HG03558 (cell line): ENCODE data around the gene LUM.

Source experiments
- ATAC-seq: cut with Tn5 transposase; IDR thresholded peaks from one replicate; pipeline ENCODE4 v1.9.1; 2021; ENCODE audit warnings: moderate number of reproducible peaks; ENCODE audit not compliant: unreplicated experiment; ENCODE audit errors: extremely low read depth

LUM gene

GRCh38 chr12:91078501-91078900 is 32.8 kb downstream of the LUM start:
- no peak for ATAC-seq

DNA sequence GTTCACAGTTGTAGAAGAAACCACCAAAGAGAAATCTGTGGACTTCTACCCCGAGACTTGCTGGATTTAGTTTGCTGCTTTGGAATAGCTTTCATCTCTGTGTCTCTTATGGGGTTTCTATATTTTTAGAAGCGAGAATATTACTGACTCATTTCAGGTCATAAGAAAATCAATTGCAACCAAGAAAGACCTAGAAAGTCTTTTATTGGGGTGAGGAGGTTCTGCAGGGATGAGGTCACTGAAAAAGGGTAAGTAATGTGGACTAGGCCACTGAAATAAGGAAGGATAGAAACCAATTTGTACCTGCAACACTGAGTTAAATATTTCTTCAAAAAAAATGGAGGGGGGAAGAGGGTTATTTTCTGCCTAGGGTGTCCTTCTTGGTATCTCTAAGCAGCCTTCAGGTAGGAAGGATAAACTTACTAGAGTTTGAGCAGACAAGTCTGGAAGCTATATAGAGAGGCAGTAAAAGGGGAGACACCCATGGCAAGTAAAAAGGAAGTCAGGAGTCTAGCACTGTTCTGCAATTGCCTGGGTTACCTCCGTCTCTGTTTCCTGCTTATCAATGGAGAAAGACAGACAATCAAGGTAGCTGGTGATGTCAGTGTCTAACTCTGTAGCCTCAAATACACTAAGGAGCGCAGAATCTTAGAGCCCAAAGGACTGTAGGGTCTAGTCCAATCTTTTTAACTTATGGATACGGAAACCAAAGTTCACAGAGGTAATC is 33.9 kb downstream of the LUM start:
- no peak for ATAC-seq

GRCh38 chr12:91074851-91075250 is 36.4 kb downstream of the LUM start:
- ATAC-seq: no peak

DNA sequence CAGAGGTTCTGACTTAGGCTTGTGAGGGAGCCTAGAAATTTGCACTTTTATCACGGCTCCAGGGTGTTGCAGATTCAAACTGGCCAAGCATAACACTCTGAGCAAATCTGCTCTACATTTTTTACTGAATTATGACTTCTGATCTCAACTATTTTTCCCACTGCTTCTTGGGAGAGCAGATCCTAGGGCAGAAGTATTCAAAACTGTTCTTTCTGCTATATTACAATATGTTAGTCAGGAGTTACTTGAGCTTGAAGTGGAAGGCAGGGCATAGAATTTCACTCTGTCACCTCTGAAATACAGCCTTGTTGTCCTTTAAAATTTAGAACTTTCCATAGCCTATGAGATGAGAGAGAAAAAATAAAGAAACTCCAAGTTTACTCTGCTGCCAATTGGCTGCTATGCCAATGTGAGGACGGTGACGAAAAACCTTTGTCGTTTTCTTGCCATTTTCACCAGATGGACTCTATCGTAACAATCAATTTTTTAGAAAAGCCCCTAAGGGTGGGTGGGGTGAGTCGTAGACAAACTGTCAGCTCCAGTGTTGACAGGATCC is 37.1 kb downstream of the LUM start:
- no peak for ATAC-seq

GRCh38 chr12:91073426-91073825 is 37.9 kb downstream of the LUM start:
- no peak for ATAC-seq

DNA sequence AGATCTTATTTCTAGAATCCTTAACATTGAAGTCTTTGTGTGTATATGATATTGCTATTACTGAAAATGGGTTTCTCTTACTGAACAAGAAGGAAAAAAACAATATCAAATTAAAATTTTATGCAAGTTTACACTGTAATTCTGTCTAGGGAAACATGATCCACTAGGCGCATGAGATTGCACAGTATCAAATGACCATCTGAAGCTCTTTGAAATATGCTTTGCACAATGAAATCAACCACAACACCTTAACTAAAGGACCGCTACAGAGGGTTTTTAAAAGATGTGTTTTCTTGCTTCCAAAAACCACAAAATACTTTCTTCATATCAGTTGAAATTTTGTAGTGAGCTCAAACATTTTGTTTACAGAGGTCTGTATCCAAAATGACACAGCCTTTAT is 38.4 kb downstream of the LUM start:
- ATAC-seq: no peak

DNA sequence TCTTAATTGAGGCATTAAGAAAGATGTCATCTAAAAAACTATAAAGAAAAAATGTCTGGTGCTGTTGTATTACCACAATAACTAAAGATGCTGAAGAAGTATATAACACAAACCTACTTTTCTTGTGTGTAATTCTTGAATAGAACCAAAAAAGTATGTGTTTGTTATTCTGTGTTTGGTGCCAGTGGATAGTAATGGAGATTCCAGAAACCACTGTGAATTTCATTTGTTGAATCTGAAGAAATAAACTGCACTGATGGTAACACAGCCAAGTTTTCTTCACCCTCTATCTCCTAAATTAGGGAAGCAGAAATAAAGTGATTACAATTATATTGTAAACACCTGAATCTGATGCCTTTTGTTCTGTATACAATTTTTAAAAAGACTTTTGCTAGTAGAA is 40.4 kb downstream of the LUM start:
- ATAC-seq: no peak

- no peak for ATAC-seq
Observed at GRCh38 chr12:91065396-91065795, 45.9 kb downstream of the LUM start.

GRCh38 chr12:91064640-91065039 is 46.7 kb downstream of the LUM start:
- no peak for ATAC-seq

GRCh38 chr12:91061091-91061490 is 50.2 kb downstream of the LUM start:
- no peak for ATAC-seq

- ATAC-seq: no peak
Observed at GRCh38 chr12:91059211-91059610, 52.1 kb downstream of the LUM start.

GRCh38 chr12:91058786-91059185 is 52.5 kb downstream of the LUM start:
- no peak for ATAC-seq

DNA sequence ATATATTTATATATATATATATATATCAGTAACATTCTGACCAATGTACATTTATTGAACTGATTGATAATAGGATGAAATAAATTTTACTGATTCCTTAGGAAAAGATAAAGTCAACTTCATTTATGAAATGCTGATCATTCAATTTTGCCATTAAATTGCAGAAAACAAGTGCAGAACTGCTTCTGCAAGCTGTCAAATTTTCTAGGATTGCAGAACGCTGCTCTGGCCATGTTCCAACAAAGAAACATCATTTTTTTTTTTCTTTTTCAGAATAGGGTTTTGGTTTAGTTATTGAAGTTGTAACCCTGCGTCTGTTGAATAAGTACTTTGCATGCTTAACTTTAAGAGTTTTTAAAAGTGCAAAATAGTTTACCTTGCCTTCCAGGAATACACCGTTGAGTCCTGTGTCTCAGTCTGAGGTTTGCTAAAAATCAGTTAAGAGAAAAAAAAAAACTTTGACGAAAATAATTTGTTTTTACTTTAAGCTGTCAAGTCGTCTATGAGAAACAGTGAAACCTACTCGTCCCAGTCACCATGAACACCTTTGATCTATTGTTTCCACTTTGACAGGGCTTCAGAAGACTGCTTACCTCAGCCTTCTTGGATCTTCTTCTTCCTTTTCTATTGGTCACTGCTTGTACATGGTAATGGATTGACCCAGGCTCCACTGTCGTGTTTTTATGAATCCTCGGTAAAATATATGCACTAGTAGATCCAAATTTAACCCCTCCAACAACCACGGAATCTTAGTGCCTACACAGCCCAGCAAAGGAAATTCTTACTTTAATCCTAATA is 53.7 kb downstream of the LUM start, which contains the start of gene KERA:
KERA (minus strand) TSS at position 657 of the 798 bp plus-strand sequence. CDS start 1,743 bp downstream, outside the sequence.
- no peak for ATAC-seq

DNA sequence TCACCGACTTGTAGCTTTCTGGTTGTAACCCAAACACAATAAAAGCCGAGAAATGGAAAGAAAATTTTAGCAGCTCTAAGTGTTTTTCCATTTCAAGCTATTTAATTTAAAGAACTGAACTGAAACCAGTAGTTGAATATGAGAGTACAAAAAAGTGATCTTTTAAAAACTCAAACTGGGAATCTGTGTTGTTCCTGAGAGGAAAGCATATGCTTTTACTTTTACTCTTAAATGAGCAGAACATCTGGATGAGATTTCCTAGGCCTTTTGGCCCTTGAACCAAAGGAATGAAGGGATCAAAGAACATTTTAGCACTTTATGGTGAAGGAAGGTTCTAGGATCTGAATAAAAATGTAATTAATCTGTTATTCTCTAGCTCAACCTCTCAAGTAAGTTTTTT is 54.8 kb downstream of the LUM start:
- ATAC-seq: no peak

- ATAC-seq: no peak
Observed at GRCh38 chr12:91055976-91056375, 55.3 kb downstream of the LUM start.

DNA sequence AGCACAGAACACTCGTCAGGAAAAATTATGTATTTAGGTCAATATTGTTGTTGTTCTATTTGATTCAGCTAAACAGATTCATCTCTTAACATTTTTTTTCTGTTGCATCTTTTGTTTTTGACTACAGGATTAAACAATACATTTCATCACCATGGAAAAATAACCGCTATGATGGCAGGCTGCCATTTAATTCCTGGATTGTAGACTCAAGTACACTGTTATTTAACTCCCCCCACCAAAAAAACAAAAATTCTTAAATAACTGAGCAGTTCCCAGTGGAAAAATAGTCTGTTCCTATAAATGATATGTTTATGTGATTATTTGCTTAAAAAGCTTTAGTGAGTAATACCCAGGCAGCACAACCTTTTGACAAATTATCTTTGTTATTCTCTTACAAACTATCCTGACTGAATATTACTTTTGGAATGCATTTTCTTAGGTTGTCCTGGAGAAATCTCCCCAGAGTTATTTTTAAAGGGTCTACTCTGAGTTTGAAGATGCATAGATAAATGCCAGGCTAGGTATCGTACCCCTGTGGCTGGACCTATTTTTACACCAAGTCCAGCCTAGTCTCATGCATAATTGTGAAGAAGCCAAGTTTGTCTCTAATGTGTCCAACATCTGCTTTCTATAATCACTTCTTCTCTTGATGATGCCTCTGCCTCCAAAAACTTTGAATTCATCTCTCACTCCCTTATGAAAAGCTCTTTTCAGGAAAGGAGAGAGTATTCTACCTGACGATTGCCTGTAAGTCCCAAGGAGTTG is 57.2 kb downstream of the LUM start:
- no peak for ATAC-seq
